GM19372 (cell line): ENCODE measurements around the gene LGSN.
A peak's percentile ranks its signal among the peaks of the same experiment; 100 is the strongest.
"Not testable (repeated sequence)": the region's sequence is repeated elsewhere in the genome, so short reads cannot be mapped to it uniquely, and the experiment has no call there.

ENCODE experiments used
- ATAC-seq: cut with Tn5 transposase; IDR thresholded peaks from one replicate; pipeline ENCODE4 v1.9.1; 2021; ENCODE audit warnings: mild to moderate bottlenecking, low read depth, moderate library complexity; ENCODE audit not compliant: unreplicated experiment

The LGSN gene

DNA sequence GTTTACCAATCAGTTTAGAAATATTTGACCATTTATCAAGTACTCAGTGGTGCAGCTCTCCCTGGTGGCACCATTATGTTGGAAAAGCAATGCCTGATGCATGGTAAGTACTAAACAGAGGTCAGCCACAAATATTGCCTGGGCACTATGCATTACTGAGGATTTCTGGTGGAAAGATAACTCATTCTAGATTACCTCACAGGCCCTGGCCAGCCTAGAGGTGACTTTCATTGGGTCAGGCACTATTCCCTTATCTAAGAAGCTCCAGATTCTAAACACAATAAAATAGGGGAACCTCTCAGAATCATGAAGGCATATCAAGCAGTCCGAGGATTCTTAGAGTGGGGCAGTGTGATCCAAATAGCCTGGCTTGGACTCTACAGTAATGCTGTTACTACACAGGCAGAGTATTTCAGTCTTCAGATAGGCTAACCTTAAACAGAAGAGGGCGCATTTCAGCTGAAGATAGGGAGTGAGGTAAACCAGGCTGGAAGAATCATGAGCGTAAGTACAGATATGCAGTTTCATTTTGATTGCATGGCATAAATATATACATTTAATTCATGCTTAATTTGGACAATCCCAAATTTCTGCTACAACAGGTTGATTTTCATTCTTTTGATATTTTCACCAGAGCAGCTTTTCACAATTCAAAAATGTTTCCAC is 12.1 kb downstream of the LGSN start:
- ATAC-seq, result peak; percentile 95

DNA sequence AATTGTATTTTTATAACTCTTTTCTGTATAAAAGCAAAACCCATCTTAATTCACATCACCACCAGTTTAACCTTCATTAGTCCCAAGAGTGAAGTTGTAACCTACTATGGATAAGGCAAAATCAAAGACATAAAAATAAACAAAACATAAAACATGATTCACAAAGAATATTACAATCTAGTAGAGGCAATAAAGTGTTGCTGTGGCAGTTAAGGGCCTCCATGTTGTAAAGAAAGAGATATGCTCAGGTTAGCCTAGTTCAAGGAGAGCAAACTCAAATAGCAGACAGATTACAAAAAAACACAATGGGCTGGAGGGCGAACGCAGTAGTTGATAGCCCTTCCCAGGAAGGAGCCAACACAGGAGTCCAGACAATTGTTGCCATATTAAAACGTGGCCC is 13.4 kb downstream of the LGSN start:
- ATAC-seq, result no peak

DNA sequence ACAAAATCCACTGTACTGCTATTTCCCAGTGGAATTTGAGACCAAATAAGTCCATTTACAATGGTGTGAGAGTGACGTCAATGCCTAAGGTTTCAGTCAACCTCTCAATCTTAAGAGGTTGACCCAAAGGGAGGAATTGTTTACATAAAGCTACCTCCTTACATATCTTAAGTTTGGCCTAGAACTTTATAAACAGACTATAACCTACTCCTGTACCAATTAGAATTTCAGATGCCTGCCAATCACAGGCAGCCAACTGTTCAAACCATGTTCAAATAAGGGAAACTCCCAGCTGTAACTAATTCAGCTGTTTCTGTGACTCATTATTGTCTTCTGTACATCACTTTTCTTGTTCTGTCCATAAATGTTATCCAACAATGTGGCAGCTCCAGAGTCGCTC is 14.5 kb downstream of the LGSN start:
- no peak for ATAC-seq

DNA sequence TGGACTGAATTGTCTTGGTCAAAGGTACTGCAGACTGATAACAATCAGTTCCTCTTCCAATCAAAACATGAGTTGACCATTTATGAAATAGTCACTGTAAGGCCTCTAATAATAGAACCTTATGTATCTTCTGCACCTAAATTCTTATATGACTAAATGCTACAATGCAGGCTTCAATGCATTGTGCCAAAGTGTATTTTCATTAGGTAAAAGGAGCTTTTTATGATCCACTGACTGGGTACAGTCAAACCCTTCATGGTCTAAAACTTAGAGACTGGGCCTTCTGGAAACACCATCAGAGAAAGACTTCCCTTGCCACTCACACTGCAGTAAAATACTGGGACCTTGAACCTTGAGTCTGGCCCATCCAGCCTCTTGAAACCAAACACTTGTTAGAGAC is 16.3 kb downstream of the LGSN start:
- no peak for ATAC-seq

DNA sequence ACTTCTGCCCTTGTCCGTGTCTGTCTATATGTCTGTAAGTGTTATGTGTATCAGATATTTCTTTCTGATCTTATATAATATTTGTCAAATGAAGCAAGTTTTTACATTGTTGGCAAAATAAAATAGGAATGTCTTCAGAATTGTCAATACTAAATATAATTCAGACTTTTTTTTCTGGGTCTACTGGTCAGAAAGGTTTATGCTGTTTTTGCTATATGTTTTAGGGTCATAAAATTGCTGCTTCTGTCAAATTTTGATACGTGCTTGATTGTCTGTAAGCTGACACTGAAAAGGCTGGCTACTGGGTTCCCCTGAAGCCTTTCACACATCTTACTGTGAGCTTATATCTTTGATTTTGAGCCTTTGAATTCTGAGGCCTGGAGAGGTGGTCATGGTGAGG is 20.1 kb downstream of the LGSN start:
- ATAC-seq, result no peak

DNA sequence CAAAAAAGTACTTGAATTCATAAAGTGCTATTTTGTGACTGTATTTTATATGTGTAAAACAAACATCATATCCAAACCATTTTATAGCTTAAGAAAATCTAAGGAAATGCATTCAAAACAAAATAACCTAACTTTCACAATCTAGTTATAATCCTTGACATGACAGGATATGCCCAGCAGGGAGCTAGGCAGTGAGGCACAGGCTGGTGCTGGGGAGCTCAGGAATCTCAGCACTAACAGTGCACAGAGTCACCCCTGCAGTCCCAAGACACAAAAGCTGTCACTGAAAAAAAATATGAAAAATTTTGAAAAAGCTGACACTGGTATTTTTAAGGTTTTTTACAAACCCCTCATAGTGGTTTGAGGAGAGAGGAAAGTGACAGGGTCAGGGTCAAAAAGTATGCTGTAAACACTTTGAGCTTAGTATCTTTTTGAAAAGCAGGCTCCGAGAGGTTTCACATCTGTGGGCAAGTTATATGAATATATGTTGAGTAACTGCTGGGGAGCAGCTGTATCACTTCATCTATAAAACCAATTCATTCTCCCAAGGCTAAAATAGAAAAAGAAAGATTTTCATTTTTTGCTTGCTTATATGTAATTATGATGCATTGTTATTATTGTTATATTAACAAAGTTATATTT is 24.1 kb downstream of the LGSN start:
- ATAC-seq, result no peak

DNA sequence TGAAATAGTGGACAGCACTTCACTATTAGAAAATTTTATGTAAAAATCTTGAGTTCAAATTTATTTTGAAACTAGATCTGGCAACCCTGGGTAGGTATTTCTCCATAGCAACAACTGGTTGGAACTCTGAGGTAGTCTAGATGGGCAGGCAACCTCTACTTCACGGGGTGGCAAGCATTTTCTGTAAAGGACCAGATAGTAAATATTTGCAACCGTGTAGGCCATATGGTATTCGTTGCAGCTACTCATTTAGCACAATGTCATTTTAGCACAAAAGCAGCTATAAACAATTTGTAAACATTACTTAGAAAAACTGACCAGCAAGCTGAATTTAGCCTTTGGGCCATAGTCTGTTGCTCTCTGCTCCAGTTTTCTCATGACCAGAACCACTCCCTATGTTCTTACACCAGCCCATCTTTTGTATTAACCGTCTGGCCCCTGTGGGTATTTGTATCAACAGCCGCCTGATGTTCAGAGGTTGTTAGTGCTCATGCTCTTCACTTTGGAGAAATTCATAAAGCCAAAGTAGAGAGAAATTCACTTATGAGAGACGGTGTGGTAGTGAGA is 29.2 kb downstream of the LGSN start:
- ATAC-seq, result no peak

DNA sequence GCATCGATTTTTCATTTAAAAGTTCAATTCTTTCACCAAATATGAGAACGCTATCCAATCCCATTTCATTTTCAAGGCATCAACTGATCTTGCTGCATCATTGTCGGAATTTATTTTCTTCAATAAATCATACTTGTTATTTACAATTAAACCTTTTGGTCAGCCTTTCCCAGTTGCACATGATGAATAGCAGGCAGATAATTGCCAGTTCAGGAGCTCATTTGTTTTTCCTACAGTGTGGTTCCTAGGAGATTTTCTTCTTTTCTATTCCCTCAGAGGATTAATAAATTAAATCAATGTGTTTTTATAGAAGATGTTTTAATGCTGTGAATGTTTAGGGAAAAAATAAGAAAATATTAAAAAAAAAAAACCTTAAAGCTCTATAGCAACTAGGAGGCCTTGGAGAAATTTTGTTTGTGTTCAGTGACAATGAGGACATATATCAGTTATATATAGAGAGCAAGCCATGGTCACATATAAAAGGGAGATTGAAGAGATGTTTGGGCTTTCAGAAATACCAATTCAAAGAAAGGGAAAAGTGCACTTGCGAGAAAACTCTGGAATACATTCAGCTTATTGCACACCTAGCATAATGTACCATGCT is 30.4 kb downstream of the LGSN start:
- no peak for ATAC-seq

DNA sequence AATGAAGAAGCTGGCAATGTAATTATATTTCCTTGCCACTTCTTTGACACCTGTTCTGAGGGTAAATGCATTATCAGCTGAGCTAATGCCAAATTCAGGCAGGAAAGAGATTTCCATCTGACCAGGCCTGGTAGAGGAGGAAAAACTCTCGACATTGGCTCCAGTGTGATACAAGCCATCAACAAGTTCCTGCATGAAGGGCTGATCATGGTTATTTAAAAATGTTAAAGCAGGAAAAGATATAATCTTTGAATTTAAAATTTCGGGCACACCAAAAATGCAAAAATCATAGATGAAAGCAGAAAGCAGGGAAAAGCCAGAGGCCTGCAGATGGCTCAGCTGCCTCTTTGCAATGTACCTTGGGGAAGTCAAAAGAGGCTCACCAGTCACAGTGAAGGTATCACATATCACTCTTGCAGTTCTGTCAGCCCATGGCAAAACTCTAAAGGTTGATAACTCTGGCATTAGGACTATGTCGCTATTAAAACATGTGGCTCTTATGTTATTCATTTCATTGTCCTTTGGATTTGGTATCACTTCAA is 39.1 kb downstream of the LGSN start:
- no peak for ATAC-seq

DNA sequence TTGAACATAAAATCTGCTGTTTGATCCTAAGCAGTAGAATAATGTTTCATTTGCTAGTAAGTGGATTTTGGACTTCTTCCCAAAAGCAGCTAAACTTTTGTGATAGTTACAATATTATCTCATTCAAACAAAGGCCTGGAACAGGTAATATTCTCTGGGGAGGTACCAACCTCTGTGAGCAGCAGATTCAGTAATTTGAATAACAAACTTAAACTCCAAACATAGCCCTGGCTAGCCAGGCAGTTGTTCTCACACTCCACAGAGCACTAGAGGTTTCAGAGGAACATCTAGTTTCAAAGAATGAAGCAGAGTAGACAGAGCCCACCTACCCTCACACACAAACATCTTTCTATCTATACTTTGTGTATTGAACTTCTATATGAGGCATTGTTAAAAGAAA is 40.9 kb downstream of the LGSN start:
- ATAC-seq, result no peak

DNA sequence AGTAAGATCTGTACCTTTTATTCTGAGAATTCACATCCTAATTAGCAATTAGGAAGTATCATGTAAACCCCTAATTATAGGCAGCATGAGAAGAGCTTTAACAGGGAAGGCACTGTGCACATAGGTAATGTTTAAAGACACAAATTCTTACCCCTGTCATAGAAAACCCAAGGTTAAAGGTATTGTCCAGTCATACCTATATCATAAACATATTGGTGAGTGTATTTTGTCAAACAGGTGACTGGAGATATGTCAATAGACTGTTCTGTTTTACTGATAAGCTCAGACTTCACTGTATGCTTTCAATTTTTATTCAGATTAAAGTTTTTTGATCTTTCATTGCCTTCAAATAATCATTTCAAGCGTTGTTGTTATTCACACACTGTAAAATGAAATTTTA is 43.8 kb downstream of the LGSN start:
- no peak for ATAC-seq

DNA sequence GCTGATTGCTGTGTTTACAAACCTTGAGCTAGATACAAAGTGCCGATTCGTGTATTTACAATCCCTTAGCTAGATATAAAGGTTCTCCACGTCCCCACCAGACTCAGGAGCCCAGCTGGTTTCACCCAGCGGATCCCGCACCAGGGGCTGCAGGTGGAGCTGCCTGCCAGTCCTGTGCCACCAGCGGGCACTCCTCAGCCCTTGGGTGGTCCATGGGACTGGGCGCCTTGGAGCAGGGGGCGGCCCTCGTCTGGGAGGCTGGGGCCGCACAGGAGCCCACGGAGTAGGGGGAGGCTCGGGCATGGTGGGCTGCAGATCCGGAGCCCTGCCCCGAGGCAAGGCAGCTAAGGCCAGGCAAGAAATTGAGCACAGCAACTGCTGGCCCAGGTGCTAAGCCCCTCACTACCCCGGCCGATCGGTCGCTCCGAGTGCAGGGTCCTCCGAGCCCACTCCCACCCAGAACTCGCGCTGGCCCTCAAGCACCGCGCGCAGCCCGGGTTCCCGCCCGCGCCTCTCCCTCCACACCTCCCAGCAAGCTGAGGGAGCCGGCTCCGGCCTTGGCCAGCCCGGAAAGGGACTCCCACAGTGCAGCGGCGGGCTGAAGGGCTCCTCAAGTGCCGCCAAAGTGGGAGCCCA is 44.9 kb downstream of the LGSN start:
- ATAC-seq, result not testable (repeated sequence)

DNA sequence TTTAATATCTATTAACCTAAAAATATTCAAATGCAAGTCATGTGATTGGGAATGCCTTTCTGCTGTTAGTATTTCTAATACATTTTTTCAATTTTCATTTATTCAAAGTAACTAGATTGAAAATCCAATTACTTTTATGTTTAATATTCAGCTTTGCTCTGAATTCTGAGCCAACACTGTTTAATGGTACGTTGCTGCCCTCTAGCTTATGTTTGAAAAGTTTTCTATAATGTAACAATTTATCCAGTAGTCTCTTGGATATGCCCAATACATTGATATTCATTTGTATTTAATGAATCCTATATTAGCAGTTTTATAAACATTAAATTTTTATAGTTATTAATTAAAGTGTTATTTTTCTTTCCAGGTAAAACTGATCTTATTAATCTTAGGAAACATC is 47.4 kb downstream of the LGSN start:
- ATAC-seq, result no peak

DNA sequence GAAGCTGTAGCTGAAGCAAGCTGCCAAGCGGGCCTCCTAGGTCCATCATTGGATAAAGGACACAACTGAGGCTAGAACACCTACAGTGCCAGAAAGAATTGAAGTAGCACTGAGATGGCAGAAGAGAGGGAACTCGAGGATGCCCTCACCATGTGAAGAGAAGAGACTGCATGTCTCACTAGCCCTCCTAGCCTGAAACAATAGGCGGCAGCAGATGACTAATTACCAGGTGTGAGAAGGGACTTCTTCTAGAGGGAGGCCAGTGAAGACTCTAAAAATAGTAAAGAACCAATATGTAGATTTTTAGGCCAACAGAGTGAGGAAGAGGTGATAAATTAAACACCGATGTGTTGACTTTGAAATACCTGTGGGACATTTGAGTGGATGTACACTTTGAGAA is 50.3 kb downstream of the LGSN start:
- no peak for ATAC-seq

DNA sequence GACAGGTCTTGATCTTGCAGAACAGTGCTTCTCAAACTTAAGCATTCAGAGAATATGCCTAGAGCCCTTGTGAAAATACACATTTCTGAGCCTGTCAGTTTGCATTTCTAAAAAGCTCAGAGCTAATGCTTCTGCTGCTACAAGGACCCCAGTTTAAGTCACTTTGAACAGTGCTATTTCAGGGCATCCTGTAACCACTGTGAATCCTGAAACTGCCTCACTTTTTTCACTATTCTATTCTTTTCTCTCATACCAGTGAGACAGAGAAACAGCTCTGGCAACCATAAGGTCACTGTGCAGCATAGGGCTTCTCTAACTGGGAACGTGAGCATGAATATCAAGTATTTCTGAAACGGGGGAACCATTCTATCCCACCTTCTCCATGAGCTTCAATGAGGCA is 51.2 kb downstream of the LGSN start:
- no peak for ATAC-seq

DNA sequence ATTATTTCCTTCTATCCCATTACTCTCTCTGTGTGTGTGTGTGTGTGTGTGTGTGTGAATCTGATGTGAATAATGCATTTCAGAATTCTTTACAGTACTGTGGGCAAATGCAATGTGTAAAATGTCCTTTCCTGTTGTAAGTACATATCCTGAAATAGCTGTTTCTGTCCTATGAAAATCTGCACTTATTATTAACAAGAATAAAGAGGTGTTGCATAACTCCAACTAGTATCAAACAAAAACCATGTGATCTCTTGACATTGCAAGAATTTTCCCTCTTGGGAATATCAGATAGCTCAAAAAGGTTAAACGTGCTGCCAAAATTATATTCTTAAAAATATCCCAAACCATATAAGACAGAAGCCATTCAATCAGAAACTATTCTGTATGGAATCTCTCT is 52.0 kb downstream of the LGSN start:
- ATAC-seq, result no peak

DNA sequence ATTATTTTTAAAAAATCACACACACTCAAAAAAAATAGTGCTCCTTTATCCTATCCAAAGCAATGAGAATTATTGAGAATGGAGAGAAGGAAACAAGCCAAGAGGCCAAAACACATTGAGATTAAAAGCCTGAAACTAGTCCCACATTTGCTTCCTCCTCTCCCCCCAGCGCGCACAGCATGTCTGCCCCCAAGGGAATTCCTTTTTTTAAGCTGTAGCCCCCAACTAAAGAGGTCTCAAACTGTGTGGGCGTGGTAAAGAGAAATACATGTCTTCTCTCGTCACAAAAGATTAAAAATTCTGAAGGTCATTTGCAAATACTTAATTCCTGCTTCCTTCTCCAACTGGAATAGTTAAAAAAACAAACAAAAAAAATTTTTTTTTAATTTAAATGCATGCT is 52.7 kb downstream of the LGSN start:
- no peak for ATAC-seq

DNA sequence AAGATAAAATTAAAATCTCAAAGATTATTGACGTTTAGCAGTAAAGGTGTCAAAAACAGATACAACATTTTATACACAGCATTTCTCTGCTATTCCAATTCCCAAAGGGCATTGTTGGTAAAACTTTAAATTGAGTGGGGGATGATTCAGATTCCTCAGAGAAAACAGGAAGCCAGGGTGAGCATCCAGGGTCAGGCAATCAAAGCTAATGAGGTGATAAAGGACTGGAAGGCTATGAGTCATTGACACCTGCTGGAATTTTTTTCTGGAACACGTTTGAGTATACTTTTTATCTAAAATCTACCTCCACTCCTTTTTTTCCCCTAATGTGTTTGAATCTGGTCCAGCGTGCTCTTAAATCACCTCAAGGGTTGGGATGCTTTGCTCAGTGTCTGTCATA is 56.3 kb downstream of the LGSN start:
- no peak for ATAC-seq

DNA sequence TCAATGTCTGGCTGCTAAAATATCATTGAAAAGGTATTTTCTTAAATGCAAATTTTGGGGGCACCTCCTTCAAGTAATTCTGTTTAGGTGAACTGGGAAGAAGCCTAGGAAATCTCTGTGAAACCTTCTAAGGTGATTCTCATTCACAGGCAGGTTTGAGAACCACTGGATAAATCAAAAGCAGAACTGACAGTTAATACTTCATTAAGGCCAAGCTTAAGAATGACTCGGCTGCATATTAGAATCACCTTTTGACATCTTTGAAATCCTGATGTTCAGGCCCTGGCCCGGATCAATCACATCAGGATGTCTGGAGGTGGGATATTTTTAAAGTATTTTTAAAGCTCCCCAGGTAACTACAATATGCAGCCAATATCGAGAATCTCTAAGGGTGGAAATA is 58.0 kb downstream of the LGSN start:
- ATAC-seq, result no peak

DNA sequence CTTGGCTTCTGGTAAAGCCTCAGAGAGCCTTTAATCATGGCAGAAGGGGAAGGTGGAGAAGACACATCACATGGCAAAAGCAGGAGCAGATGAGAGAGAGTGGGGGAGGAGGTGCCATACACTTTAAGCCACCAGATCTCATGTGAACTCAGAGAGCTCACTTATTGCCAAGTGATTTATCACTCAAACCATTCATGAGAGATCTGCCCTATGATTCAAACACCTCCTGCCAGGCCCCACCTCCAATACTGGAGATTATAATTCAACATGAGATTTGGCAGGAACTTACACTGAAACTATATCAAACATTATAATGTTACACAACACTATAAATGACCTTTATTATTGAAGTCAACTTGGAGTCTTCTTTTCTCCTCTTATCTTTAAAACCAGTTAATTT is 60.6 kb downstream of the LGSN start:
- no peak for ATAC-seq

DNA sequence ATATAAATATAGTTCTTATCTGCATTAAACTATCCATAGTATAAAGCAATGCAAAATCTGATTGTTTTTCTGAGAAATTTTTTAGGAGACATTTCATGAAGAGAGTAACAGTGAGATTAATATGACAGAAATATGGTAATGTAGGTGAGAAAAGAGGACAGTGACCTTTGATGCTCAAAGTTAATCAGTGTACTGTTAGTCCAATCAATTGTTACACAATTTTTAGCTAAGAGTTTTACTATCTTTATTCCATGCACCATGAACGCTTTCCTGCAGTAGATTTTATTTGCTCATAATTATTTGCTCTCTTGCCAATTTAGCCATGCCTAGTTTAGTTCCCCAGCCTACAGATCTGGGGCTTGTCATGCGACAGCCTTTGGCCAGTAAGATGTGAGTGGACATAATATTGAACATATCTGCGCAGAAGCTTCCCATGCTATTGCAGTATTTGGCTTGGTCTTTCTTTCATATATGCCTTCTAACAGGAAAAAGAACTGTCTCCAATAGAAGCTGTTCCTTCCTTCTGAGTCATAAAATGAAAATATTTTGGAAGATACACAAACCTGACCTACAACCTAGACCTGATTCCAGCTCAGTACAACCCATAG is 69.8 kb downstream of the LGSN start:
- no peak for ATAC-seq
